Measurements from ENCODE around the gene ABHD12. TPM values are rescaled to one million over a fixed set of nuclear protein-coding genes. Genes with fewer than 3 reads are reported as not detected.

ABHD12 gene
- total RNA-seq, 4 donors from 2014 or later, result 10.0 to 47.6 (median 36.3) TPM

DNA sequence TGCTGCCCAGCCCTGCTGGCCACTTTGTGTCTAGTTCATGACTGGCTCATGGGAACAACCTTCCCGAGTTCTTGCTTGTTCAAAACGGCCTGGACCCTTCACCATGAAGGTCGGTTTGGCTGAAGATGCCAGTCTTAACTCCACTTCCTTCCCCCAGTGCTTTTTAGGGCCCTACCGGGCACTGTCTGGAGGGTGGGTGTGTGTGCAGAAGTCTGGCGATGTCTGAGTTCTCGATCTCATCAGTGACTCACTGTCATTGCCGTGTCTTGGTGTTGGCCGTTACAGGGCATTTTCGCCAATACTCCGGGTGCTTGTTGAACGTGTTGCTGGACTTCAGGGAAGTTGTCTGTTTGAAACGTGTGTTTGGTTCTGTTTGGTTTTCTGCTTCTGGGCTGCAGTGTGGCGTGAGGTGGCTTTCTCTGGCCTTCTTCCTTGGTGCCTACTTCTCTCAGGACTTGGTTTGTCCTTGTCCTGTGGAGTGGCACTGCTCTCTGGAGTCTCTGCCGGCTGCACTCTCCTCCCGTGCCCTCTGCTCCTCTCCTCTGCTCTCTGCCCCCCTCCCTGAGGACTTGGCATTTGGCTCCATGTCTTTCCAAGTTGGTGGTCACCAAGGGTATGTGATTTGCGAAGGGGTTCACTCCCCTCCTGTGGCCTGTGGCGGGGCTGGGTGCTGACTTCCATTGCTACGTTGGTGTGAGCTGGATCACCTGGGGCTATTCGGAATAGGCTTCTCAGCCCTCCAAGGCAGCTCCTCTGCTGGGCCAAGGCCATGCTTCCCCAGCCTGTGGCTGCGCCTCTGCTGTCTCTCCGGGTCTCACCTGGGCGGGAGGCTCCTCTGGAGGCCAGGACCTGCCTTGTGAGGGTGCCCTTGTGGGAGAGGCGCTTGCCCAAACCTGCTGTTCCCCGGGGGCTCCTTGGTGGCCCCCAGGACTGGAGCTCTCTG is 104.5 kb downstream of the ABHD12 start:
- no peaks in the 10 kb centered on the region for H3K27me3 ChIP-seq
- H3K4me3 ChIP-seq, result no peak overlapping the region
- H3K36me3 ChIP-seq, result no peaks in the 10 kb centered on the region
- H3K9me3 ChIP-seq, result no peaks in the 10 kb centered on the region
- intact Hi-C loops (cut with DNase I; ENCODE audit: low total_unique reads), result no loop called here
- H3K27ac ChIP-seq, result no peak overlapping the region
- no peaks in the 10 kb centered on the region for H3K4me1 ChIP-seq
- peak; percentile 9 to 12 for DNase-seq
- no peak for TF ChIP-seq POLR2A (IDR thresholded peaks at IDR 0.05)
- TF ChIP-seq CTCF (IDR thresholded peaks at IDR 0.05), result no peak

DNA sequence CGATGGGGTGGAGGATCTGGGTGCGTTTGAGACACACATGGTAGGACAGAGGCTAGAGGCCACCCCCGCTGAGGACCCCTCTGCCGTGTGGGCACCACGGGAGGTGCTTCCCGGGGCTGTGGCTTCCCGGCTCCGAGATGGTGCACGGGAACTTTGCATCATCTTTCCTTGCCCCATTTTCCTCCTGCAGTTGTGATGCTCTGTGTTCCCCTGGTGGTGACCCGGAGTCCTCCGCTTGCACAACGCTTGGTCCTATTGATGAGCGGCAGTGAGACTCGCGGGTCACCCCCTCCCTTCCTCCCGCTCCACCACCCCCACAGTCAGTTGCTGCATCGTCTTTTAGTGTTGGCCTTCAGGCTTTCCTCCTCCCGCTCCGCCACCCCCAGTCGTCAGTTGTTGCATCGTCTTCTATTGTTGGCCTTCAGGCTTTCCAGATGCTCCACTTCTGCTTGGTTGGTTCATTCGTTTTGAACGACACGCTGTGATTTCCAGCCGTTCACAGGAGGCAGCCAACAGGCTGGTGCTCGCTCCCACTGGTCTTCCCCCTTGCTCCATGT is 105.5 kb downstream of the ABHD12 start:
- Histone ChIP-seq H3K27ac (no peak overlapping the region), H3K4me3 (no peak overlapping the region), H3K36me3 (no peaks in the 10 kb centered on the region), H3K27me3 (no peaks in the 10 kb centered on the region), H3K4me1 (no peaks in the 10 kb centered on the region), H3K9me3 (no peaks in the 10 kb centered on the region)
- intact Hi-C loops (cut with DNase I; ENCODE audit: low total_unique reads), result no loop called here
- TF ChIP-seq POLR2A (IDR thresholded peaks at IDR 0.05) (no peak), CTCF (IDR thresholded peaks at IDR 0.05) (no peak)
- peak in 1 of 2 donors; percentile 11 for DNase-seq

GRCh38 chr20:25284131-25284601 is 106.5 kb downstream of the ABHD12 start:
- TF ChIP-seq POLR2A (IDR thresholded peaks at IDR 0.05), result no peak
- no peak for TF ChIP-seq CTCF (IDR thresholded peaks at IDR 0.05)
- DNase-seq, result peak in 1 of 2 donors; percentile 12
- H3K27me3 ChIP-seq, result no peaks in the 10 kb centered on the region

GRCh38 chr20:25283221-25283951 is 107.2 kb downstream of the ABHD12 start:
- Histone ChIP-seq H3K9me3 (no peaks in the 10 kb centered on the region), H3K36me3 (no peaks in the 10 kb centered on the region), H3K4me3 (no peak overlapping the region), H3K4me1 (no peaks in the 10 kb centered on the region), H3K27me3 (no peaks in the 10 kb centered on the region), H3K27ac (no peak overlapping the region)
- TF ChIP-seq POLR2A (IDR thresholded peaks at IDR 0.05) (no peak), CTCF (IDR thresholded peaks at IDR 0.05) (no peak)
- DNase-seq, result peak; percentile 9 to 12
- intact Hi-C loops (cut with DNase I; ENCODE audit: low total_unique reads), result no loop called here

More at GRCh38 chr20:25284131-25284601, 106.5 kb downstream of the ABHD12 start:
- H3K9me3 ChIP-seq, result no peaks in the 10 kb centered on the region
- H3K4me1 ChIP-seq, result no peaks in the 10 kb centered on the region
- no peak overlapping the region for H3K27ac ChIP-seq
- H3K4me3 ChIP-seq, result no peak overlapping the region
- no peaks in the 10 kb centered on the region for H3K36me3 ChIP-seq
- intact Hi-C loops (cut with DNase I; ENCODE audit: low total_unique reads), result no loop called here

Data from uterus (tissue), 4 donors.